A549 (cell line): Measurements from ENCODE around the gene ENTR1. TPM values are rescaled to one million over a fixed set of nuclear protein-coding genes. Genes with fewer than 3 reads are reported as not detected.

Source experiments
- ATAC-seq, 2 experiments: fragments of 200-7000 bp in 1 of 2; fragments of >200 bp in 1 of 2; cut with Nextera tagmentation in 1 of 2; cut with Tn5 transposase in 1 of 2; 3 replicates each; pipeline versions ENCODE4 v1.8.0 to v1.9.1; 2018 to 2020; ENCODE audit warnings: mild to moderate bottlenecking in 1 of 2, moderate library complexity in 1 of 2
- CTCF ChIA-PET: fragments of 300-600 bp; sonication (Branson Sonifier 250); formaldehyde crosslinking; extraction: SDS; loops from one replicate; lab custom pipeline; 2021; ENCODE audit warnings: antibody characterized with exemption, inconsistent platforms; lab: Yijun Ruan, JAX
- POLR2A ChIA-PET: fragments of 350-600 bp; formaldehyde crosslinking; extraction: SDS; loops from one replicate; lab custom pipeline; 2021; ENCODE audit warnings: antibody characterized with exemption, inconsistent platforms; lab: Yijun Ruan, JAX
- DNase-seq, 2 experiments: peaks; one replicate each; pipeline versions ENCODE4 v3.0.0 to v3.0.0-alpha.2; 2011 to 2016; ENCODE audit warnings: low read depth in 1 of 2, low spot score in 1 of 2
- FAIRE-seq: peaks from 2 replicates; lab custom pipeline; 2011; peaks lifted over from hg19 to GRCh38; lab: Jason Lieb, UNC
- H3K27ac ChIP-seq, 2 experiments: fragments of >200 bp; sonication (Bioruptor Twin); formaldehyde crosslinking; 3 replicates each; pipeline ENCODE4 v1.5.1; 2016 to 2017
- H3K4me1 ChIP-seq: fragments of >200 bp; sonication (Bioruptor Twin); formaldehyde crosslinking; 3 replicates; pipeline ENCODE4 v1.6.1; 2016
- H3K4me2 ChIP-seq: fragments of >200 bp; sonication (Bioruptor Twin); formaldehyde crosslinking; 3 replicates; pipeline ENCODE4 v1.6.1; 2016
- H3K4me3 ChIP-seq: fragments of >200 bp; sonication (Bioruptor Twin); formaldehyde crosslinking; 3 replicates; pipeline ENCODE4 v1.5.1; 2016
- H3K9me3 ChIP-seq: fragments of >200 bp; sonication (Bioruptor Twin); formaldehyde crosslinking; 3 replicates; pipeline ENCODE4 v1.6.1; 2016
- CBX2 ChIP-seq: fragments of 200-600 bp; sonication (generic); IDR thresholded peaks from 2 replicates; pipeline ENCODE4 v1.6.1; 2016; ENCODE audit warnings: low read depth, mild to moderate bottlenecking, borderline replicate concordance
- EHMT2 ChIP-seq: fragments of 200-600 bp; sonication (generic); IDR thresholded peaks from 2 replicates; pipeline ENCODE4 v1.6.1; 2016; ENCODE audit warnings: antibody characterized with exemption, low read depth, mild to moderate bottlenecking, moderate library complexity
- FOSB ChIP-seq: fragments of 250-450 bp; sonication (Bioruptor Pico); IDR thresholded peaks from 2 replicates; pipeline ENCODE4 v1.5.0; 2020; ENCODE audit warnings: mild to moderate bottlenecking, moderate library complexity
- HDAC2 ChIP-seq: fragments of 200-600 bp; sonication (generic); IDR thresholded peaks from 2 replicates; pipeline ENCODE4 v1.6.1; 2016
- HEYL ChIP-seq: fragments of 250-450 bp; sonication (Bioruptor Pico); IDR thresholded peaks from 2 replicates; pipeline ENCODE4 v1.8.0; 2021; ENCODE audit warnings: mild to moderate bottlenecking, moderate library complexity
- HOXA7 ChIP-seq: fragments of 250-450 bp; sonication (Bioruptor Pico); IDR thresholded peaks from 2 replicates; pipeline ENCODE4 v1.5.0; 2020; ENCODE audit warnings: mild to moderate bottlenecking, moderate library complexity
- HOXB13 ChIP-seq: fragments of 250-450 bp; sonication (Bioruptor Pico); IDR thresholded peaks from 2 replicates; pipeline ENCODE4 v1.5.0; 2020; ENCODE audit warnings: low read depth, mild to moderate bottlenecking, moderate library complexity
- KDM5A ChIP-seq: fragments of 200-600 bp; sonication (generic); IDR thresholded peaks from 2 replicates; pipeline ENCODE4 v1.6.1; 2016; ENCODE audit warnings: antibody characterized with exemption, mild to moderate bottlenecking
- MAZ ChIP-seq: fragments of 150-350 bp; IDR thresholded peaks from 2 replicates; pipeline ENCODE4 v1.6.1; 2014; ENCODE audit warnings: antibody characterized with exemption, low read depth, low read length, borderline replicate concordance
- NPAS2 ChIP-seq: fragments of 250-450 bp; sonication (Bioruptor Pico); IDR thresholded peaks from 2 replicates; pipeline ENCODE4 v1.8.0; 2022; ENCODE audit warnings: mild to moderate bottlenecking, moderate library complexity, borderline replicate concordance
- PHF8 ChIP-seq: fragments of 200-600 bp; sonication (generic); IDR thresholded peaks from 2 replicates; pipeline ENCODE4 v1.6.1; 2016; ENCODE audit warnings: low read depth, mild to moderate bottlenecking, antibody characterized with exemption, moderate library complexity, borderline replicate concordance
- POLR2A ChIP-seq: IDR thresholded peaks from 2 replicates; pipeline ENCODE4 v1.6.1; 2012; ENCODE audit warnings: mild to moderate bottlenecking, low read length
- RFX5 ChIP-seq: fragments of 450-650 bp; IDR thresholded peaks from 2 replicates; pipeline ENCODE4 v1.7.1; 2014; ENCODE audit warnings: antibody characterized with exemption, mild to moderate bottlenecking, moderate library complexity
- TFCP2L1 ChIP-seq: fragments of 250-450 bp; sonication (Bioruptor Pico); IDR thresholded peaks from 2 replicates; pipeline ENCODE4 v1.5.0; 2021; ENCODE audit warnings: mild to moderate bottlenecking
- ZC3H11A ChIP-seq: fragments of 450-650 bp; IDR thresholded peaks from 2 replicates; pipeline ENCODE4 v1.6.1; 2014; ENCODE audit warnings: antibody characterized with exemption, mild to moderate bottlenecking
- WGBS: methylation state at CpG from one replicate; pipeline ENCODE4 v1.1.6; 2017; ENCODE audit errors: missing lambda C conversion rate; 5-methylcytosine and 5-hydroxymethylcytosine counted together
- polyA plus RNA-seq, 4 experiments: library from polyadenylated mRNA; depleted of rRNA in 3 of 4; stranded (reverse); fragments of >200 nt; fragmentation: RNase III in 1 of 4; extraction: RNeasy Plus Mini Kit Qiagen cat#74134 plus additional on column Dnase treatment in 1 of 4; gene quantifications; 2 replicates in 3 of 4; 3 replicates in 1 of 4; pipeline ENCODE4 v1.2.3, GENCODE V29; 2011 to 2017
- TF ChIP-seq, protein P1 (sequence below): fragments of 200-600 bp; sonication (generic); IDR thresholded peaks from 2 replicates; pipeline ENCODE4 v1.6.1; 2016; ENCODE audit warnings: antibody characterized with exemption, mild to moderate bottlenecking, moderate library complexity
- TF ChIP-seq, protein P2 (sequence below): fragments of 250-450 bp; sonication (Bioruptor Pico); IDR thresholded peaks from 2 replicates; pipeline ENCODE4 v1.5.0; 2020; ENCODE audit warnings: low read depth, mild to moderate bottlenecking, moderate library complexity
- TF ChIP-seq, protein P3 (sequence below): fragments of 150-350 bp; IDR thresholded peaks from 2 replicates; pipeline ENCODE4 v1.6.1; 2014; ENCODE audit warnings: low read depth, mild to moderate bottlenecking, low read length

Gene ENTR1
- polyA plus RNA-seq, 2 of the 4 experiments (the other 2 are of a cell fraction) = 63.8 to 75.8 TPM

GRCh38 chr9:136442265-136442664, 31.9 kb upstream of the ENTR1 start:
- Histone ChIP-seq H3K4me1 (peaks cover 14% of the 10 kb centered on the region), H3K27ac (no peak overlapping the region), H3K4me2 (no peak overlapping the region), H3K9me3 (no peaks in the 10 kb centered on the region), H3K4me3 (no peak overlapping the region)
- WGBS = 87% methylated on average over 5 of the region's 5 CpGs
- FAIRE-seq = no peak
- no peak for TF ChIP-seq RFX5
- TF ChIP-seq, protein P1, sequence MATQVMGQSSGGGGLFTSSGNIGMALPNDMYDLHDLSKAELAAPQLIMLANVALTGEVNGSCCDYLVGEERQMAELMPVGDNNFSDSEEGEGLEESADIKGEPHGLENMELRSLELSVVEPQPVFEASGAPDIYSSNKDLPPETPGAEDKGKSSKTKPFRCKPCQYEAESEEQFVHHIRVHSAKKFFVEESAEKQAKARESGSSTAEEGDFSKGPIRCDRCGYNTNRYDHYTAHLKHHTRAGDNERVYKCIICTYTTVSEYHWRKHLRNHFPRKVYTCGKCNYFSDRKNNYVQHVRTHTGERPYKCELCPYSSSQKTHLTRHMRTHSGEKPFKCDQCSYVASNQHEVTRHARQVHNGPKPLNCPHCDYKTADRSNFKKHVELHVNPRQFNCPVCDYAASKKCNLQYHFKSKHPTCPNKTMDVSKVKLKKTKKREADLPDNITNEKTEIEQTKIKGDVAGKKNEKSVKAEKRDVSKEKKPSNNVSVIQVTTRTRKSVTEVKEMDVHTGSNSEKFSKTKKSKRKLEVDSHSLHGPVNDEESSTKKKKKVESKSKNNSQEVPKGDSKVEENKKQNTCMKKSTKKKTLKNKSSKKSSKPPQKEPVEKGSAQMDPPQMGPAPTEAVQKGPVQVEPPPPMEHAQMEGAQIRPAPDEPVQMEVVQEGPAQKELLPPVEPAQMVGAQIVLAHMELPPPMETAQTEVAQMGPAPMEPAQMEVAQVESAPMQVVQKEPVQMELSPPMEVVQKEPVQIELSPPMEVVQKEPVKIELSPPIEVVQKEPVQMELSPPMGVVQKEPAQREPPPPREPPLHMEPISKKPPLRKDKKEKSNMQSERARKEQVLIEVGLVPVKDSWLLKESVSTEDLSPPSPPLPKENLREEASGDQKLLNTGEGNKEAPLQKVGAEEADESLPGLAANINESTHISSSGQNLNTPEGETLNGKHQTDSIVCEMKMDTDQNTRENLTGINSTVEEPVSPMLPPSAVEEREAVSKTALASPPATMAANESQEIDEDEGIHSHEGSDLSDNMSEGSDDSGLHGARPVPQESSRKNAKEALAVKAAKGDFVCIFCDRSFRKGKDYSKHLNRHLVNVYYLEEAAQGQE = no peak
- no peak for TF ChIP-seq ZC3H11A
- no peak for TF ChIP-seq FOSB (CRISPR knock-in tag)
- no peak for TF ChIP-seq HOXB13 (CRISPR knock-in tag)
- no peak for TF ChIP-seq POLR2A
- no peak for TF ChIP-seq HOXA7 (CRISPR knock-in tag)
- TF ChIP-seq, protein P2, sequence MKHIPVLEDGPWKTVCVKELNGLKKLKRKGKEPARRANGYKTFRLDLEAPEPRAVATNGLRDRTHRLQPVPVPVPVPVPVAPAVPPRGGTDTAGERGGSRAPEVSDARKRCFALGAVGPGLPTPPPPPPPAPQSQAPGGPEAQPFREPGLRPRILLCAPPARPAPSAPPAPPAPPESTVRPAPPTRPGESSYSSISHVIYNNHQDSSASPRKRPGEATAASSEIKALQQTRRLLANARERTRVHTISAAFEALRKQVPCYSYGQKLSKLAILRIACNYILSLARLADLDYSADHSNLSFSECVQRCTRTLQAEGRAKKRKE (CRISPR knock-in tag) = no peak
- TF ChIP-seq HEYL = no peak
- TF ChIP-seq, protein P3, sequence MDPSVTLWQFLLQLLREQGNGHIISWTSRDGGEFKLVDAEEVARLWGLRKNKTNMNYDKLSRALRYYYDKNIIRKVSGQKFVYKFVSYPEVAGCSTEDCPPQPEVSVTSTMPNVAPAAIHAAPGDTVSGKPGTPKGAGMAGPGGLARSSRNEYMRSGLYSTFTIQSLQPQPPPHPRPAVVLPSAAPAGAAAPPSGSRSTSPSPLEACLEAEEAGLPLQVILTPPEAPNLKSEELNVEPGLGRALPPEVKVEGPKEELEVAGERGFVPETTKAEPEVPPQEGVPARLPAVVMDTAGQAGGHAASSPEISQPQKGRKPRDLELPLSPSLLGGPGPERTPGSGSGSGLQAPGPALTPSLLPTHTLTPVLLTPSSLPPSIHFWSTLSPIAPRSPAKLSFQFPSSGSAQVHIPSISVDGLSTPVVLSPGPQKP = no peak
- CTCF ChIA-PET = interaction anchor here (0.6 to 2.0 kb wide), 13 partner anchors 11 to 189 kb away, joined by 3 to 9 read pairs (median 4); no protein-coding TSS in a partner anchor
- POLR2A ChIA-PET = no interaction called here
- no peak for ATAC-seq
- DNase-seq = no peak

- H3K4me2 ChIP-seq = no peak overlapping the region
- peaks cover 17% of the 10 kb centered on the region for H3K4me1 ChIP-seq
- H3K4me3 ChIP-seq = no peak overlapping the region
- 85% methylated on average over 17 of the region's 17 CpGs for WGBS
- ChIA-PET POLR2A (no interaction called here), CTCF (interaction anchor here (1.3 to 4.2 kb wide), 9 partner anchors 12 to 96 kb away, joined by 3 to 30 read pairs (median 4); no protein-coding TSS in a partner anchor)
- H3K9me3 ChIP-seq = no peaks in the 10 kb centered on the region
- no peak for TF ChIP-seq NPAS2 (CRISPR knock-in tag)
- TF ChIP-seq PHF8 = no peak
- TF ChIP-seq HOXB13 (CRISPR knock-in tag) = no peak
- TF ChIP-seq CBX2 = no peak
- no peak for TF ChIP-seq KDM5A
- TF ChIP-seq HDAC2 = no peak
- no peak for TF ChIP-seq TFCP2L1 (CRISPR knock-in tag)
- TF ChIP-seq MAZ = no peak
- no peak for TF ChIP-seq EHMT2
- TF ChIP-seq, protein P1 = no peak
- FAIRE-seq (no peak), DNase-seq (no peak), ATAC-seq (no peak)
- H3K27ac ChIP-seq = no peak overlapping the region
Observed at GRCh38 chr9:136441681-136442245, 31.3 kb upstream of the ENTR1 start.
